ENCODE measurements around the gene CETP. TPM values are rescaled to one million over a fixed set of nuclear protein-coding genes. Genes with fewer than 3 reads are reported as not detected.

Gene CETP
- total RNA-seq, 1 experiment from 2014 or later: not detected

- Histone ChIP-seq H4K20me1 (ENCODE audit: low read length) (no peaks in the 10 kb centered on the region), H3K36me3 (ENCODE audit: low read depth, low read length) (no peaks in the 10 kb centered on the region), H2AFZ (ENCODE audit: low read length) (no peak overlapping the region), H3K27me3 (ENCODE audit: low read length) (no peaks in the 10 kb centered on the region), H3K9me2 (replicated peaks; ENCODE audit: low read length) (no peaks in the 10 kb centered on the region), H3K9ac (ENCODE audit: low read length) (no peak overlapping the region), H3K4me2 (ENCODE audit: low read length) (no peak overlapping the region), H3K79me2 (ENCODE audit: low read length) (no peaks in the 10 kb centered on the region), H3F3A (ENCODE audit: low read length, unreplicated experiment) (no peaks in the 10 kb centered on the region), H3K9me3 (ENCODE audit: low read length) (no peaks in the 10 kb centered on the region), H3K4me1 (ENCODE audit: insufficient read depth, low read length) (no peaks in the 10 kb centered on the region), H3K4me3 (ENCODE audit: low read length) (no peak overlapping the region), H3K27ac (ENCODE audit: low read length) (no peak overlapping the region)
- ChIA-PET POLR2A (ENCODE audit: unreplicated experiment) (interaction anchor here (0.6 kb wide), 1 partner anchor 298 kb away, joined by 3 read pairs; no protein-coding TSS in a partner anchor), CTCF (no interaction called here)
- DNase-seq: no peak
- BruUV-seq (replicated peaks): no TSS peak
- intact Hi-C loops (cut with micrococcal nuclease): no loop called here
- TF ChIP-seq CTCF (conservative IDR thresholded peaks at IDR 0.05; ENCODE audit: low read depth, low read length) (no peak), EZH2 (IDR thresholded peaks at IDR 0.05; ENCODE audit: low read length, unreplicated experiment) (no peak), EZH2phosphoT487 (IDR thresholded peaks at IDR 0.05; ENCODE audit: borderline replicate concordance, low read length) (no peak)
- ATAC-seq: no peak
These were observed 60.7 kb downstream of the CETP start for GRCh38 chr16:57022445-57022844.

- ChIA-PET POLR2A (ENCODE audit: unreplicated experiment) (no interaction called here), CTCF (no interaction called here)
- Histone ChIP-seq H3K9me3 (ENCODE audit: low read length) (no peaks in the 10 kb centered on the region), H3K36me3 (ENCODE audit: low read depth, low read length) (no peaks in the 10 kb centered on the region), H3K4me1 (ENCODE audit: insufficient read depth, low read length) (no peaks in the 10 kb centered on the region), H3K9ac (ENCODE audit: low read length) (no peak overlapping the region), H3K9me2 (replicated peaks; ENCODE audit: low read length) (no peaks in the 10 kb centered on the region), H3K4me3 (ENCODE audit: low read length) (no peak overlapping the region), H3K27me3 (ENCODE audit: low read length) (no peaks in the 10 kb centered on the region), H3K4me2 (ENCODE audit: low read length) (no peak overlapping the region), H2AFZ (ENCODE audit: low read length) (no peak overlapping the region), H3F3A (ENCODE audit: low read length, unreplicated experiment) (no peaks in the 10 kb centered on the region), H3K27ac (ENCODE audit: low read length) (no peak overlapping the region), H4K20me1 (ENCODE audit: low read length) (no peaks in the 10 kb centered on the region), H3K79me2 (ENCODE audit: low read length) (no peaks in the 10 kb centered on the region)
- intact Hi-C loops (cut with micrococcal nuclease): no loop called here
- no peak for DNase-seq
- no peak for ATAC-seq
- TF ChIP-seq EZH2 (IDR thresholded peaks at IDR 0.05; ENCODE audit: low read length, unreplicated experiment): no peak
- TF ChIP-seq EZH2phosphoT487 (IDR thresholded peaks at IDR 0.05; ENCODE audit: borderline replicate concordance, low read length): no peak
- TF ChIP-seq CTCF (conservative IDR thresholded peaks at IDR 0.05; ENCODE audit: low read depth, low read length): no peak
- no TSS peak for BruUV-seq (replicated peaks)
These were observed 61.9 kb downstream of the CETP start for GRCh38 chr16:57023541-57024249.

GRCh38 chr16:57024894-57025680, 63.3 kb downstream of the CETP start:
- Histone ChIP-seq H3K4me1 (ENCODE audit: insufficient read depth, low read length) (no peaks in the 10 kb centered on the region), H3K9ac (ENCODE audit: low read length) (no peak overlapping the region), H3K4me2 (ENCODE audit: low read length) (no peak overlapping the region), H3F3A (ENCODE audit: low read length, unreplicated experiment) (no peaks in the 10 kb centered on the region), H3K27me3 (ENCODE audit: low read length) (no peaks in the 10 kb centered on the region), H4K20me1 (ENCODE audit: low read length) (no peaks in the 10 kb centered on the region), H3K4me3 (ENCODE audit: low read length) (no peak overlapping the region), H3K36me3 (ENCODE audit: low read depth, low read length) (no peaks in the 10 kb centered on the region), H3K9me2 (replicated peaks; ENCODE audit: low read length) (no peaks in the 10 kb centered on the region), H3K9me3 (ENCODE audit: low read length) (no peaks in the 10 kb centered on the region), H2AFZ (ENCODE audit: low read length) (no peak overlapping the region), H3K27ac (ENCODE audit: low read length) (no peak overlapping the region), H3K79me2 (ENCODE audit: low read length) (no peaks in the 10 kb centered on the region)
- TF ChIP-seq CTCF (conservative IDR thresholded peaks at IDR 0.05; ENCODE audit: low read depth, low read length): no peak
- no peak for TF ChIP-seq EZH2phosphoT487 (IDR thresholded peaks at IDR 0.05; ENCODE audit: borderline replicate concordance, low read length)
- TF ChIP-seq EZH2 (IDR thresholded peaks at IDR 0.05; ENCODE audit: low read length, unreplicated experiment): no peak
- DNase-seq: no peak
- intact Hi-C loops (cut with micrococcal nuclease): no loop called here
- ATAC-seq: no peak
- CTCF ChIA-PET: no interaction called here
- POLR2A ChIA-PET (ENCODE audit: unreplicated experiment): no interaction called here
- no TSS peak for BruUV-seq (replicated peaks)

All from PC-3 (cell line).